ENCODE results near the gene USP33.
"Not testable (repeated sequence)": the region's sequence is repeated elsewhere in the genome, so short reads cannot be mapped to it uniquely, and the experiment has no call there.

USP33 gene

DNA sequence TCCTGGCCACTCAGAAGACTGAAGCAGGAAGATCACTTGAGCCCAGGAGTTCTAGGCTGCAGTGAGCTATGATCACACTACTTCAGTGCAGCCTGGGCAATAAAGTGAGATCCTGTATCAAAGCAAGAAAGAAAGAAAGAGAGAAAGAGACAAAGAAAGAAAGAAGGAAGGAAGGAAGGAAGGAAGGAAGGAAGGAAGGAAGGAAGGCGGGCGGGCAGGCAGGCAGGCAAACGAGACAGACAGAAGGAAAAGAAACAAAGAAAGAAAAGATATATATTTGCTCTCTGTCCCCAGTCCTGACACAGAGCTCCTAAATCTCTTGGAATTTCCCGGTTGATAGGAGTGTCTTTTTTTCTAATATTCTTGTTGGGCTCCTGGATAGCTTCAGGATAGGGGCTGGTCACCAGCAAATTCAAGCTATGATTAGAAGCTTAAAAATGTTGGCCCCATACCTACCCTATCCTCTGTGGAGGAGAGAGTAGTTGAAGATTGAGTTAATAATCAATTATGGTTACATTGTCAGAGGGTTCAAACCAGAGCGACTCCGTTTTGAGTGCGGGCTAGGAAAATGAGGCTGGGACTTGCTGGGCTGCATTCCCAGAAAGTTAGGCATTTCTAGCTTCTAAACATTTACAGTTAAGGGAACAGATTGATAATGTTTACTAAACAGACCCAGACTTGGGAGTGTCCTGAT lies 16.5 kb upstream of the USP33 start:
- no peaks in the 10 kb centered on the region for H3K36me3 ChIP-seq (ENCODE audit: control insufficient read depth, insufficient read depth, low read length)
- no peak overlapping the region for H3K4me3 ChIP-seq (ENCODE audit: low read depth, low read length)
- no peaks in the 10 kb centered on the region for H3K9me3 ChIP-seq (ENCODE audit: control insufficient read depth, insufficient read depth, low read length)
- H3K27me3 ChIP-seq (ENCODE audit: control insufficient read depth, insufficient read depth, low read length) = no peaks in the 10 kb centered on the region
- no peaks in the 10 kb centered on the region for H3K4me1 ChIP-seq (ENCODE audit: control insufficient read depth, insufficient read depth, low read length)
- H3K27ac ChIP-seq (ENCODE audit: low read depth, low read length) = no peak overlapping the region
- no peak overlapping the region for H3K9ac ChIP-seq (ENCODE audit: low read depth, low read length)

DNA sequence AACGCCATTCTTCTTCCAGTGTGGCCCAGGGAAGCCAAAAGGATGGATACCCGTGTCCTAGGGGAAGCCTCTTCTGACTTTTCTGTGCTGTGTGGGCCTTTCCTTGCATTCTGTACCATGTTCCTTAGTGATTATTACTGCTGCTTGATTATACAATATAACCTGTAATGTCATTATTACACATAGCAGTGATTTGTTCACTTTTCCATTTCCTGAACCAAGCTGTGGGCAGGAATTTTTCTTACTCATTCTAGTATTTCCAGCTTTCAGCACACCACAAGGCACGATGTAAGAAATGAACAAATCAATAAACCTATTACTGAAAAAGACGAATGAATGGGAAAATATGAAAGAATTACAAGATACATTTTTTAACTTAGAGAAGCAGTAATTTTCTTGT lies 8.4 kb upstream of the USP33 start:
- no peaks in the 10 kb centered on the region for H3K9me3 ChIP-seq (ENCODE audit: control insufficient read depth, insufficient read depth, low read length)
- H3K27ac ChIP-seq (ENCODE audit: low read depth, low read length) = no peak overlapping the region
- no peaks in the 10 kb centered on the region for H3K36me3 ChIP-seq (ENCODE audit: control insufficient read depth, insufficient read depth, low read length)
- H3K27me3 ChIP-seq (ENCODE audit: control insufficient read depth, insufficient read depth, low read length) = no peaks in the 10 kb centered on the region
- no peak overlapping the region for H3K4me3 ChIP-seq (ENCODE audit: low read depth, low read length)
- H3K4me1 ChIP-seq (ENCODE audit: control insufficient read depth, insufficient read depth, low read length) = no peaks in the 10 kb centered on the region
- no peak overlapping the region for H3K9ac ChIP-seq (ENCODE audit: low read depth, low read length)

DNA sequence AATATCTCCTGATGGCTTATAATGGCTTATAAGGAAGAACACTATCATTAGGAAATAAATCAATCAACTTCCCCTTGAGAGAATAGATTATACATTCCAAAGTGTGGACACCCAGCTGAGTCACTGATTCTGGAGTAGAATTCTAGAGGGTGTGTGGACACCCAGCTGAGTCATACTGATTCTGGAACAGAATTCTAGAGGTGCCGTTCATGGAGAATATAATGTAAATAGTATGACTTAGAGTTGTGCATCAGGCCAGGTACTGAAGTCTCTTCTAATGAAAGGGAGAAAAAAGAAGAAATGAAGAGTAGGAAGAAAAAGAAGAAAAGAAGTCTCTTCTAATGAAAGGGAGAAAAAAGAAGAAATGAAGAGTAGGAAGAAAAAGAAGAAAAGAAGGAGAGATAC lies 2.4 kb upstream of the USP33 start:
- Histone ChIP-seq H3K27me3 (ENCODE audit: control insufficient read depth, insufficient read depth, low read length) (no peaks in the 10 kb centered on the region), H3K36me3 (ENCODE audit: control insufficient read depth, insufficient read depth, low read length) (no peaks in the 10 kb centered on the region), H3K9ac (ENCODE audit: low read depth, low read length) (no peak overlapping the region), H3K4me1 (ENCODE audit: control insufficient read depth, insufficient read depth, low read length) (0 out of 2 replicates have a peak, but pooled peaks cover 6% of the 10 kb centered on the region), H3K4me3 (ENCODE audit: low read depth, low read length) (no peak overlapping the region), H3K9me3 (ENCODE audit: control insufficient read depth, insufficient read depth, low read length) (no peaks in the 10 kb centered on the region), H3K27ac (ENCODE audit: low read depth, low read length) (no peak overlapping the region)

DNA sequence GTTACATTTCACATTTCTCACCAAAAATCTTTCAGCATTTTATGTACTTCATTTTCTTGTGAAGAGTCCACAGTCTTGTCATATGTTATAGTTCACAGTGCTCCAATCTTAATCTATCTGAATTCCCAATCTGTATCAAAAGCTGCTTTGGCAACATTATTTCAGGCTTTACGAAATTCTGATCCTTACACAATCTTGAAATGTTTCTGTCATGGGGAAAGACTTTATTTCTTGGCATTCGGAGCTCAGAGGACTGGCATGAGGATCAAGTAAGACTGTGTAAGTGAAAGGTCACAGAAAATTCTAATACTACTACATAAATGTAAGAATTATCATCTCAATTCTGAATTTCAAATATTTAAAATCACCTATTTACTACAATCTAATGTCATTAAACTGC lies 2.0 kb downstream of the USP33 start:
- Histone ChIP-seq H3K9me3 (ENCODE audit: control insufficient read depth, insufficient read depth, low read length) (no peaks in the 10 kb centered on the region), H3K4me1 (ENCODE audit: control insufficient read depth, insufficient read depth, low read length) (peaks cover 12% of the 10 kb centered on the region; the same call in 1 of the 2 replicates), H3K36me3 (ENCODE audit: control insufficient read depth, insufficient read depth, low read length) (no peaks in the 10 kb centered on the region), H3K27ac (ENCODE audit: low read depth, low read length) (no peak overlapping the region), H3K4me3 (ENCODE audit: low read depth, low read length) (no peak overlapping the region), H3K9ac (ENCODE audit: low read depth, low read length) (no peak overlapping the region), H3K27me3 (ENCODE audit: control insufficient read depth, insufficient read depth, low read length) (no peaks in the 10 kb centered on the region)

DNA sequence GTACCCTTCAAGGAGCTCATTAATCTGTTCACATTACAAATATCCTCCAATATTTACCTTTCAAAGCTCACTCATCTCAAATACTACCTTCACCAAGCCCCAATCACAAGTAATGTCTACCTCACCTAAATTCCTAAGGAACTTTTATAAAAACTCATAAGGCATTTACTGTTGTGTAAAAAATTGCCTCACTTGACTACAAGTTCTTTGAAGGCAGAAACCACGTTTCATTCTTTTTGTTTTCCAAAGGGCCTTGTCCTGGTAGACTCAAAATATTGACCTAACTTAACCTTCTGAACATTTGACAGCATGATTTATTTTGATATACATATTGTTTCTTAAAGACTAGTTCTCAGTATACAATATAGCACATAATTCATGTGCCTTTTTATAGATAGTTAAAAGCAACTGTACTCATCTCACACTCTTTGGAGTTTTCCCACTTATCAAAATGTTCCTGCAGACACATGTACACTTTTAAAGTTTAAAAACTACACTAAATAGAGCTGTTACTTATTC lies 2.5 kb downstream of the USP33 start:
- Histone ChIP-seq H3K4me3 (ENCODE audit: low read depth, low read length) (no peak overlapping the region), H3K9me3 (ENCODE audit: control insufficient read depth, insufficient read depth, low read length) (no peaks in the 10 kb centered on the region), H3K27ac (ENCODE audit: low read depth, low read length) (no peak overlapping the region), H3K36me3 (ENCODE audit: control insufficient read depth, insufficient read depth, low read length) (no peaks in the 10 kb centered on the region), H3K4me1 (ENCODE audit: control insufficient read depth, insufficient read depth, low read length) (peaks cover 12% of the 10 kb centered on the region; the same call in 1 of the 2 replicates), H3K27me3 (ENCODE audit: control insufficient read depth, insufficient read depth, low read length) (no peaks in the 10 kb centered on the region), H3K9ac (ENCODE audit: low read depth, low read length) (no peak overlapping the region)

DNA sequence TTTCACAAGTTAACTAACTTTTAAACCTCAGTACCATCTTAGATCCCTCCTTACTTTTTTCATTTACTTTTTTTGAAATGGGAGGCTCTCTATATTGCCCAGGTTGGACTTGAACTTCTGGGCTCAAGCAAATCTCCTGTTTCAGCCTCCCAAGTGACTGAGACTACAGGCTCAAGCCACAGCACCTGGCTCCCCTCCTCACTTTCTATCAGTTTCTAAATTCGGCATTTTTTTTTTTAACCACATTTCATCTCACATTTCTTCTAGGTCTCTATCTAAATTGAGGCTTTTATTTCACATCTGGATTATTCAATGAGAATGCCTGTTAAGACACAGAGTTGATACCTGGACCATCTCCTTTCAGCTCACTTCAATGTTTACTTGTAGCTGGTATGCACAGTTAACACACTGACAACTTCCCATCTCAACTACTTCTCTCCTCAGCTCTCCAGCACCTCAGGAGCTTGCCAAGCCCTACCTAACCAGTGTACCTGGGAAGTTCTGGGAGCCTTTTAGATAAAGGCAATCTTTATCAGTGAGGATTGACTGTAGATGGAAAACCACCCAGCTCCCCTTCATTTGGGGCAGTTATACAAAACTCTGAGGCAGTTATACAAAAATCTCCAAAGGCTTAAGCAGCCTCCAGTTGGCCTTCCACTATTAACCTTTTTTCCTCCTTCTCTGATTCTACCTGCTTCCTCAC lies 3.4 kb downstream of the USP33 start:
- Histone ChIP-seq H3K27me3 (ENCODE audit: control insufficient read depth, insufficient read depth, low read length) (no peaks in the 10 kb centered on the region), H3K27ac (ENCODE audit: low read depth, low read length) (no peak overlapping the region), H3K9ac (ENCODE audit: low read depth, low read length) (no peak overlapping the region), H3K9me3 (ENCODE audit: control insufficient read depth, insufficient read depth, low read length) (no peaks in the 10 kb centered on the region), H3K4me3 (ENCODE audit: low read depth, low read length) (no peak overlapping the region), H3K4me1 (ENCODE audit: control insufficient read depth, insufficient read depth, low read length) (peaks cover 12% of the 10 kb centered on the region; the same call in 1 of the 2 replicates), H3K36me3 (ENCODE audit: control insufficient read depth, insufficient read depth, low read length) (no peaks in the 10 kb centered on the region)

DNA sequence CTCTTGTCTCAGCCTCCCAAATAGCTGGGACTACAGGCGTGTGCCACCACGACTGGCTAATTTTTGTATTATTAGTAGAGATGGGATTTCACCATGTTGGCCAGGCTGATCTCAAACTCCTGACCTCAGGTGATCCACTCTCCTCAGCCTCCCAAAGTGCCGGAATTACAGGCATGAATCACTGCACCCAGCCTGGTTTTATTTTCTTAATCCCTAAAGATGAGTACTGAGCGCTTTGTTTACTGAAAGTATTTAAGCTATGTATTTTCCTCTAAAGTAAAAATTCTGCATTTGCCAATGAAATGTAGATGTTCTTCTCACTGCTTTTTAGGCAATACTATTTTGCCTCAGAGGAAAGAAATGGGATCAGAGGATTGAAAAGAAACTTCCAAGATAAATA lies 10.2 kb downstream of the USP33 start:
- H3K4me3 ChIP-seq (ENCODE audit: low read depth, low read length); H3K27ac ChIP-seq (ENCODE audit: low read depth, low read length); H3K36me3 ChIP-seq (ENCODE audit: control insufficient read depth, insufficient read depth, low read length); H3K9ac ChIP-seq (ENCODE audit: low read depth, low read length); H3K9me3 ChIP-seq (ENCODE audit: control insufficient read depth, insufficient read depth, low read length); H3K27me3 ChIP-seq (ENCODE audit: control insufficient read depth, insufficient read depth, low read length); H3K4me1 ChIP-seq (ENCODE audit: control insufficient read depth, insufficient read depth, low read length): not testable (repeated sequence)

DNA sequence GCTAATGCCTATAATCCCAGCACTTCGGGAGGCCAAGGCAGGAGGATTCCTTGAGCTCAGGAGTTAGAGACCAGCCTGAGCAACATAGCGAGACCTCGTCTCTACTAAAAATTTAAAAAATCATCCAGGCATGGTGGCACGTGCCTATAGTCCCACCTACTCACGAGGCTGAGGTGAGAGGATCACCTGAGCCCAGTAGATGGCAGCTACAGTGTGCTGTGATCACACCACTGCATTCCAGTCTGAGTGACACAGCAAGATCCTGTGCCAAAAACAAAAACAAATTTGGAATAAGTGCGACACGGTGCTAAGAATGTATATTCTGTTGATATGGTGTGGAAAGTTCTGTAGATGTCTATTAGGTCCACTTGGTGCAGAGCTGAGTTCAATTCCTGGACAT lies 15.1 kb downstream of the USP33 start:
- Histone ChIP-seq H3K4me1 (ENCODE audit: control insufficient read depth, insufficient read depth, low read length) (no peaks in the 10 kb centered on the region), H3K27ac (ENCODE audit: low read depth, low read length) (no peak overlapping the region), H3K4me3 (ENCODE audit: low read depth, low read length) (no peak overlapping the region), H3K9me3 (ENCODE audit: control insufficient read depth, insufficient read depth, low read length) (no peaks in the 10 kb centered on the region), H3K9ac (ENCODE audit: low read depth, low read length) (no peak overlapping the region), H3K27me3 (ENCODE audit: control insufficient read depth, insufficient read depth, low read length) (no peaks in the 10 kb centered on the region), H3K36me3 (ENCODE audit: control insufficient read depth, insufficient read depth, low read length) (peaks cover 5% of the 10 kb centered on the region; the same call in 1 of the 2 replicates)

DNA sequence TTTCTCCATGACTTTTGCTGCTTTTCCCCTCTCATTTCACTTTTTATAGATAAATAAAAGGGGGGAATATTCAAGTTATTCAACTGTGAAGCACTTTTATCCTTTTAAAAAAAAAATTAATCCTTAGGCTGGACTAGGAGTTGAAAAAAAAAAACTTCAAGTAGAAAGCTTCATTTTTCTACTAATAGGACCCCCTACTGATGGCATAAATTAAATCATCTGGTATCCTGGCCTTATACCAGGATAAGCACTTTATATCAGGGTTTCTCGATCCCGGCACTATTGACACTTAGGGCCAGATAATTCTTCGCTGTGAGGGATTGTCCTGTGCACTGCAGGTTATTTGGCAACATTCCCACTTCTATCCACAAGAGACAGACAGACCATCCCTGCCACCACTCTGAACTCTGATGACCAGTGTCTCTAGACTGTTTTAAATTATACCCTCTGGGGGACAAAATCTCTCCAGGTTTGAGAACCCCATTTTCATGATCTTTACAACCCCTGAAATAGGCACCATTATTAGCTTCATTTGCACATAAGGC lies 17.6 kb downstream of the USP33 start:
- Histone ChIP-seq H3K27ac (ENCODE audit: low read depth, low read length) (no peak overlapping the region), H3K9ac (ENCODE audit: low read depth, low read length) (no peak overlapping the region), H3K27me3 (ENCODE audit: control insufficient read depth, insufficient read depth, low read length) (no peaks in the 10 kb centered on the region), H3K9me3 (ENCODE audit: control insufficient read depth, insufficient read depth, low read length) (no peaks in the 10 kb centered on the region), H3K4me1 (ENCODE audit: control insufficient read depth, insufficient read depth, low read length) (no peaks in the 10 kb centered on the region), H3K36me3 (ENCODE audit: control insufficient read depth, insufficient read depth, low read length) (peaks cover 23% of the 10 kb centered on the region), H3K4me3 (ENCODE audit: low read depth, low read length) (no peak overlapping the region)

DNA sequence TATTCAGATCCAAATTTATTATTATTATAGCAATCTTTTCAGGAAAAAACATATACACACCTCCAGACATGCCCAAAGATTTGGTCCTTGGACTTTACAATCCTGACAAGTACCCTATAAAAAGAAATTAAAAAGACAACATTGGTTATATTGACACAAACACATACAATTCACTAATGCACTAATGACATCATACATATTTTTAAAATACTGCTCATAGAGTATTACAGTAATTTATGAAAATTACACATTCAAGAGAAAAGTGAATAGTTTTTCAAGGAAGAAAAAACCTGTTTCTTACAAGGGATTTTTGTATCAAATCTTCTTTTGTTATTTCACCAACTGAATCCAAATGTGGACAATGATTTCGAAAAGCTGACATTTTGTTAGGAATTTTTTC lies 18.3 kb downstream of the USP33 start:
- Histone ChIP-seq H3K4me3 (ENCODE audit: low read depth, low read length) (no peak overlapping the region), H3K27ac (ENCODE audit: low read depth, low read length) (no peak overlapping the region), H3K9me3 (ENCODE audit: control insufficient read depth, insufficient read depth, low read length) (no peaks in the 10 kb centered on the region), H3K4me1 (ENCODE audit: control insufficient read depth, insufficient read depth, low read length) (no peaks in the 10 kb centered on the region), H3K27me3 (ENCODE audit: control insufficient read depth, insufficient read depth, low read length) (no peaks in the 10 kb centered on the region), H3K9ac (ENCODE audit: low read depth, low read length) (no peak overlapping the region), H3K36me3 (ENCODE audit: control insufficient read depth, insufficient read depth, low read length) (peaks cover 23% of the 10 kb centered on the region)

DNA sequence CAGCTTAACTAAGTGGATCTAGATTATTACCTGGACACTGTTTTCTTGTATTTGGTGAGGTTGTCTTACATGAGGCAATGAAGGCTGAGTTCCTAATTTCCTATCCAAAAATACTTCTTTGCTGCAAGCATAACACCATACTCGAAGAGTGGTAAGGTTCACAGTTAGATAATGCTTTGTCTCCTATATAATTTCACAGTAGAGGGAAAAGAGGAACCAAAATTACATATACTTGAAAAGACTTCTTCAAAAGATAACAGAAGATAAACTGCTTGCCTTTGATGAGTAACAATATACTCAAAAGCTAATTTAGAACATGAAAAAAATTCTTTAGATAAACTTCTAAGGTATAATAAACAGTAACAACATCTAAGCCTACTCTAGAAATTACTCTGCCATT lies 20.4 kb downstream of the USP33 start:
- no peaks in the 10 kb centered on the region for H3K9me3 ChIP-seq (ENCODE audit: control insufficient read depth, insufficient read depth, low read length)
- peaks cover 30% of the 10 kb centered on the region for H3K36me3 ChIP-seq (ENCODE audit: control insufficient read depth, insufficient read depth, low read length)
- no peaks in the 10 kb centered on the region for H3K4me1 ChIP-seq (ENCODE audit: control insufficient read depth, insufficient read depth, low read length)
- H3K9ac ChIP-seq (ENCODE audit: low read depth, low read length) = no peak overlapping the region
- H3K4me3 ChIP-seq (ENCODE audit: low read depth, low read length) = no peak overlapping the region
- no peaks in the 10 kb centered on the region for H3K27me3 ChIP-seq (ENCODE audit: control insufficient read depth, insufficient read depth, low read length)
- H3K27ac ChIP-seq (ENCODE audit: low read depth, low read length) = no peak overlapping the region

All from HUES48 (cell line).